SH-SY5Y (cell line): ENCODE data around the gene MDFI.

Experiments used
- GATA2 ChIP-seq: IDR thresholded peaks from 2 replicates; pipeline ENCODE4 v1.6.1; 2011; ENCODE audit warnings: mild to moderate bottlenecking, low read depth, low read length
- GATA3 ChIP-seq: IDR thresholded peaks from 2 replicates; pipeline ENCODE4 v1.6.1; 2011; ENCODE audit warnings: low read depth, mild to moderate bottlenecking, low read length, moderate library complexity

- TF ChIP-seq GATA2 (no peak), GATA3 (no peak)
These were observed 34.3 kb upstream of the MDFI start for GRCh38 chr6:41604006-41604405.
